ENCODE data around the gene BAX.

The BAX gene

DNA sequence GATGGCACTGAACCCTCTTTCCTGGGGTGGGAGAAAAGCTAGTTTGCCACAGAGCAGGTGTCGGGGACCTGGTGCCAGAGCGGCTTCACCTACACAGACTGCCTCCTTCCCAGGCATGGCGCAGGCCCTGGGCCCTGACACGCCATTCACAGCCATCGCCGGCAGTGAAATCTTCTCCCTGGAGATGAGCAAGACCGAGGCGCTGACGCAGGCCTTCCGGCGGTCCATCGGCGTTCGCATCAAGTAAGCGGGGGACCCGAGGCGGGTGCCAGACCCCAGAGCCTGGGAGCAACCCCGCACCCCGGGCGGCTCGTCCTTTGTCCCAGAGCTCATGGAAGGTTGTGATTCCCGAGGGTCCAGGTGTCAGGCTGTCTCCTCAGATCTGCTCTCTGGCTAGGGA, 52.2 kb downstream of the BAX start:
- DNase-seq (ENCODE audit: low spot score) = no peak

DNA sequence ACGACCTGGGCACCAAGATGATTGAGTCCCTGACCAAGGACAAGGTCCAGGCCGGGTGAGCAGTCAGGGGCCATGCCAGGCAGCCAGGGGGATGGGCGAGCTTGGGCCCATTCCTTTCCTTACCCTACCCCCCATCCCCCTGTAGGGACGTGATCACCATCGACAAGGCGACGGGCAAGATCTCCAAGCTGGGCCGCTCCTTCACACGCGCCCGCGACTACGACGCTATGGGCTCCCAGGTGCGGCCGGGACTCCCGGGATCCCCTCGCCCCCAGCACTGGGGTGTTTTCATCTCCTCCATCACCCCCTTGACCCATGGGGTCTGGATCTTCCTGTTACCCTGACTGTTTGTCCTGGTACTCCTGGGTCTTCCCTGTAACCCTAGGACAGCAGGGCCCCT, 55.2 kb downstream of the BAX start:
- no peak for DNase-seq (ENCODE audit: low spot score)
- no peak for TF ChIP-seq CTCF (IDR thresholded peaks at IDR 0.05; ENCODE audit: extremely low read depth, missing control alignments)

More for the DNA sequence above, 52.2 kb downstream of the BAX start:
- no peak for TF ChIP-seq CTCF (IDR thresholded peaks at IDR 0.05; ENCODE audit: extremely low read depth, missing control alignments)

GRCh38 chr19:49010453-49010852, 55.8 kb downstream of the BAX start:
- no peak for DNase-seq (ENCODE audit: low spot score)
- TF ChIP-seq CTCF (IDR thresholded peaks at IDR 0.05; ENCODE audit: extremely low read depth, missing control alignments) = no peak

DNA sequence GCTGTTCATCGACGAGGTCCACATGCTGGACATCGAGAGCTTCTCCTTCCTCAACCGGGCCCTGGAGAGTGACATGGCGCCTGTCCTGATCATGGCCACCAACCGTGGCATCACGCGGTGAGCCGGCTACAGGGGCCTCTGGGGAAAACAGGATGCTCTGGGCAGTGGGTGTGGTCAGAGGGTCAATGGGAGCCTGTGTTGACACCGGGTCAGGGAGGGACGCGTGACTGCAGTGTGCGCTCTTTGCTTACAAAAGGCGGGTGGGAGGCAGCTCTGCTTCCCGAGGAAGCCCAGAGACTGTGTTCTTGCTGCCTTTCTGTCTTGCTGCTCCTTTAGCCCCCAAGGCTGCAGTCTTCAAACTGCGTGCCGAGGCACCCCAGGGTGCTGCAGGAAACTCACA, 56.5 kb downstream of the BAX start:
- no peak for DNase-seq (ENCODE audit: low spot score)
- TF ChIP-seq CTCF (IDR thresholded peaks at IDR 0.05; ENCODE audit: extremely low read depth, missing control alignments) = no peak
